PC-9 (cell line): ENCODE measurements around the gene CTBS. TPM values are rescaled to one million over a fixed set of nuclear protein-coding genes. Genes with fewer than 3 reads are reported as not detected.

Source experiments
- BruUV-seq: library from RNA; stranded (reverse); fragments of 400-500 nt; replicated peaks from 2 replicates; lab custom pipeline; 2021; lab: Mats Ljungman, UMichigan
- CTCF ChIA-PET: fragments of 300-600 bp; sonication (Branson Sonifier 250); formaldehyde crosslinking; loops from one replicate; lab custom pipeline; 2022; ENCODE audit warnings: antibody characterized with exemption; lab: Charles Lee
- POLR2A ChIA-PET: fragments of 300-600 bp; sonication (Branson Sonifier 250); formaldehyde crosslinking; loops from one replicate; lab custom pipeline; 2022; ENCODE audit warnings: antibody characterized with exemption; ENCODE audit not compliant: unreplicated experiment; lab: Charles Lee
- DNase-seq, 2 experiments: peaks; one replicate each; pipeline versions ENCODE4 v3.0.0 to v3.0.0-alpha.2; 2015 to 2022; ENCODE audit warnings: mixed read lengths in 1 of 2
- H2AFZ ChIP-seq: fragments of 200-600 bp; sonication (generic); 2 replicates; pipeline ENCODE4 v1.8.1; 2017; ENCODE audit warnings: antibody characterized with exemption
- H3F3A ChIP-seq: fragments of 200-600 bp; sonication (generic); 2 replicates; pipeline ENCODE4 v1.8.1; 2017; ENCODE audit warnings: antibody characterized with exemption, mild to moderate bottlenecking, low read depth; ENCODE audit not compliant: insufficient read depth
- H3K27ac ChIP-seq: fragments of 200-600 bp; sonication (generic); 2 replicates; pipeline ENCODE4 v1.6.1; 2016; ENCODE audit warnings: mixed run types
- H3K27me3 ChIP-seq: fragments of 200-600 bp; sonication (generic); 2 replicates; pipeline ENCODE4 v1.6.1; 2016; ENCODE audit warnings: low read depth, mixed run types; ENCODE audit not compliant: insufficient read depth
- H3K36me3 ChIP-seq: fragments of 200-600 bp; sonication (generic); 2 replicates; pipeline ENCODE4 v1.6.1; 2016; ENCODE audit warnings: low read depth, mixed run types
- H3K4me1 ChIP-seq: fragments of 200-600 bp; sonication (generic); replicated peaks from 2 replicates; pipeline ENCODE4 v1.6.1; 2016; ENCODE audit warnings: mixed run types; ENCODE audit not compliant: insufficient read depth
- H3K4me2 ChIP-seq: fragments of 200-600 bp; sonication (generic); 2 replicates; pipeline ENCODE4 v1.6.1; 2017; ENCODE audit warnings: mixed run types
- H3K4me3 ChIP-seq: fragments of 200-600 bp; sonication (generic); 2 replicates; pipeline ENCODE4 v1.6.1; 2016; ENCODE audit warnings: mixed run types
- H3K79me2 ChIP-seq: fragments of 200-600 bp; sonication (generic); 2 replicates; pipeline ENCODE4 v1.6.1; 2017; ENCODE audit warnings: low read depth, mixed run types
- H3K9me2 ChIP-seq: fragments of 200-600 bp; sonication (generic); 2 replicates; pipeline ENCODE4 v1.8.1; 2017; ENCODE audit warnings: mild to moderate bottlenecking; ENCODE audit not compliant: insufficient read depth
- H3K9me3 ChIP-seq: fragments of 200-600 bp; sonication (generic); 2 replicates; pipeline ENCODE4 v1.8.1; 2016; ENCODE audit warnings: low read depth; ENCODE audit not compliant: insufficient read depth
- H4K20me1 ChIP-seq: fragments of 200-600 bp; sonication (generic); 2 replicates; pipeline ENCODE4 v1.8.1; 2017; ENCODE audit not compliant: insufficient read depth
- EZH2 ChIP-seq: fragments of 200-600 bp; sonication (generic); IDR thresholded peaks from 2 replicates; pipeline ENCODE4 v1.8.0; 2017; ENCODE audit warnings: antibody characterized with exemption, low read depth
- intact Hi-C: fragments of 100-400 bp; cut with micrococcal nuclease; formaldehyde crosslinking; loops from one replicate; pipeline ENCODE4 v1.10.0; 2022; ENCODE audit not compliant: unreplicated experiment
- total RNA-seq: library from RNA; stranded (reverse); gene quantifications from 2 replicates; pipeline ENCODE4 v1.2.3, GENCODE V29; 2021
- TF ChIP-seq, protein P1 (sequence below): fragments of 200-600 bp; sonication (generic); conservative IDR thresholded peaks from 2 replicates; pipeline ENCODE4 v1.6.1; 2017; ENCODE audit warnings: mixed run types, antibody characterized with exemption, mild to moderate bottlenecking, moderate library complexity

The CTBS gene
- total RNA-seq, 1 experiment from 2014 or later, result 20.2 TPM

DNA sequence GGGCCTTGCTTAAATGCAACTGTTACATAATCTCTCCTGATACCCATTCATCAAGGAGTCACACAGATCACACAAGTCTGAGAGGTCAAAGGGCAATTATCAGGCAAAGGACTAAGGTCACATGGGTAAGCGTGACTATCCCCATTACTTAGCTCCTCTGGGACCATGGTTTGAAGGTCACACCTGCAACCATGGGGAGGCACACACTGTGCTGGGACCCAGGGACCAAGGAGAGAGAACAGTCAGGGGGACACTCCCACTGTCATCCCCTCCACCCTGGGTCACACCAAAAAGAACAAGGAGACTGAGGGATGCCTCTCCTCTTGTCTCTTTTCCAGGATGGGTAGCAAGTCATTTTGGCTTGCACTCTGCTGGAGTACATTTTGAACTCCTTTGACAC, 30.9 kb upstream of the CTBS start:
- Histone ChIP-seq H3F3A (peaks cover 21% of the 10 kb centered on the region), H3K4me2 (peak overlapping the region; percentile 80), H3K27me3 (no peaks in the 10 kb centered on the region), H3K4me1 (peaks cover 26% of the 10 kb centered on the region), H3K36me3 (no peaks in the 10 kb centered on the region), H2AFZ (no peak overlapping the region), H3K9me2 (no peaks in the 10 kb centered on the region), H3K27ac (no peak overlapping the region), H3K79me2 (no peaks in the 10 kb centered on the region), H4K20me1 (no peaks in the 10 kb centered on the region), H3K9me3 (peaks cover 10% of the 10 kb centered on the region; the same call in 1 of the 2 replicates), H3K4me3 (no peak overlapping the region)
- TF ChIP-seq, protein P1, sequence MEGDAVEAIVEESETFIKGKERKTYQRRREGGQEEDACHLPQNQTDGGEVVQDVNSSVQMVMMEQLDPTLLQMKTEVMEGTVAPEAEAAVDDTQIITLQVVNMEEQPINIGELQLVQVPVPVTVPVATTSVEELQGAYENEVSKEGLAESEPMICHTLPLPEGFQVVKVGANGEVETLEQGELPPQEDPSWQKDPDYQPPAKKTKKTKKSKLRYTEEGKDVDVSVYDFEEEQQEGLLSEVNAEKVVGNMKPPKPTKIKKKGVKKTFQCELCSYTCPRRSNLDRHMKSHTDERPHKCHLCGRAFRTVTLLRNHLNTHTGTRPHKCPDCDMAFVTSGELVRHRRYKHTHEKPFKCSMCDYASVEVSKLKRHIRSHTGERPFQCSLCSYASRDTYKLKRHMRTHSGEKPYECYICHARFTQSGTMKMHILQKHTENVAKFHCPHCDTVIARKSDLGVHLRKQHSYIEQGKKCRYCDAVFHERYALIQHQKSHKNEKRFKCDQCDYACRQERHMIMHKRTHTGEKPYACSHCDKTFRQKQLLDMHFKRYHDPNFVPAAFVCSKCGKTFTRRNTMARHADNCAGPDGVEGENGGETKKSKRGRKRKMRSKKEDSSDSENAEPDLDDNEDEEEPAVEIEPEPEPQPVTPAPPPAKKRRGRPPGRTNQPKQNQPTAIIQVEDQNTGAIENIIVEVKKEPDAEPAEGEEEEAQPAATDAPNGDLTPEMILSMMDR, result no peak
- TF ChIP-seq EZH2, result no peak
- CTCF ChIA-PET, result interaction anchor here (1.0 kb wide), 1 partner anchor 30 kb away, joined by 4 read pairs; no protein-coding TSS in a partner anchor
- intact Hi-C loops, result loop anchor here (2.0 kb wide), 2 partner anchors 162 to 170 kb away; no protein-coding TSS in a partner anchor
- no peak for DNase-seq
- no TSS peak for BruUV-seq
- POLR2A ChIA-PET, result no interaction called here

DNA sequence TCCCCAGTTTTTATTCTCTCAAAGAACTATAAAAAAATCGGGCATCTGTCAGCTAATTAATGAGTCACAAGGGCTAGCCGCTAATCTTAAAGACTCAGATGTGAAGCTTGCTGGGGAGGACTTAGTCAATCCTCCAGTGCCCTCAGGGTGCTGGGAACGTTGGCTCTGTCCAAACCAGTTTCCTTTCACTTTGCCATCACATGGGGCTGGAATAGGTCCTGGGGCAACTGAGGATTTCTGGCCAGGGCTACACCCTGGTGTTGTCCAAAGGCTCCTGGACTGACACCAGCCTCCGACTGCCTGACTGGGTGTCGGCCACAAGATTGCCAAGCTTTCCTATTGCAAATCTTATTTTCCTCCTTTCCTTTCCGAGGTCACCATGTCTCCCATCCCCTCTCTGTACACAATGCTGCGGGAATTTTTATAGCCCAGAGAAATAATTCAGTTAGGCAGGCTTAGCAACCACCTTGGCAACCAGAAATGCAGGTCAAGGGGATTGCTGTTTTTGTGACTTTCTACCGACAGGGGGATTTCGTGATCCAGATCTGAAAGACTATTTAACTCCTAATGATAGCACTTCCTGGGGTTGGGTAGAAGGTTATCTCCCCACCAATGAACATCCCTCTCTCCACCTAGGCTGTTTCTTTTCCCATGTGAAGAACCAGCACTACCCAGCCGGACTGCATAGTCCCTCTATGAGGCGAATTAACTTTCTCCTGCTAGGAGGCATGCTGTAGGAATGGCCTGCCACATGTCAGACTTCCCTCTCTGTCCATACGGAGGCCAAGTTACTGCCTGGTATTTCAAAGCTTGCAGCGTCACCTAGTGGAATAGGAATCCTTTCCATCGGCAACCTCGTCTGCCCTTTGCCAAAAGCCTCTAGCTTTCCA, 29.9 kb upstream of the CTBS start:
- ChIA-PET CTCF (interaction anchor here (1.0 to 1.4 kb wide), 3 partner anchors 29 to 461 kb away, joined by 3 to 4 read pairs (median 4); no protein-coding TSS in a partner anchor), POLR2A (interaction anchor here (0.5 kb wide), 1 partner anchor 36 kb away, joined by 4 read pairs; no protein-coding TSS in a partner anchor)
- peaks cover 36% of the 10 kb centered on the region for H3K4me1 ChIP-seq
- BruUV-seq, result no TSS peak
- no peaks in the 10 kb centered on the region for H3K27me3 ChIP-seq
- H4K20me1 ChIP-seq, result no peaks in the 10 kb centered on the region
- intact Hi-C loops, result loop anchor here (1.0 to 2.0 kb wide), 5 partner anchors 98 to 463 kb away; partner anchors contain the start of genes GNG5 and SPATA1
- peaks cover 10% of the 10 kb centered on the region; the same call in 1 of the 2 replicates for H3K9me3 ChIP-seq
- DNase-seq, result peak; percentile 74 to 97
- H3K4me3 ChIP-seq, result peak overlapping the region; percentile 52
- peak overlapping the region; percentile 60 for H3K27ac ChIP-seq
- H2AFZ ChIP-seq, result peak overlapping the region; percentile 72
- peaks cover 31% of the 10 kb centered on the region for H3F3A ChIP-seq
- no peaks in the 10 kb centered on the region for H3K36me3 ChIP-seq
- H3K4me2 ChIP-seq, result peak overlapping the region; percentile 80
- H3K79me2 ChIP-seq, result no peaks in the 10 kb centered on the region
- no peaks in the 10 kb centered on the region for H3K9me2 ChIP-seq
- TF ChIP-seq, protein P1, result peak; percentile 92
- TF ChIP-seq EZH2, result no peak

DNA sequence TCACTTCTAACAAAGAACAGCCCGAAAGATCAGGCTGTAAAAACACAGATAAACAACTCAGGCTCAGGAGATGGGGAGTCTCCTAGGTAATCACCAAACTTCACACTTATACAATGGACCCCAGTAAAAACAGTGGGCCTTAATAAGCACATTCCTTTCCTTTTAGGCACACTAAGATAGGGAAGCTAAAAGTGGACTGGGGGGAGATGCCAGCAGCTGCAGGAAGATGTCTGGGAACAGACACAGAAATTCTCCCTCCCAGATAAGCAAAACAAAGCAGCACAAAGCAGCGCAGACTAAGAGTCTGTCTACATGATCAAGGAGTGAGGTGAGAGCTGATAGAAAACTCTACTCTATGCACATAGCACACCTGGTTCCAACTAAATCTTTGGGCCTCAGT, 29.0 kb upstream of the CTBS start:
- no TSS peak for BruUV-seq
- Histone ChIP-seq H3K9me2 (no peaks in the 10 kb centered on the region), H3K27ac (peak overlapping the region; percentile 60), H3K79me2 (no peaks in the 10 kb centered on the region), H3K4me3 (peak overlapping the region; percentile 52), H2AFZ (peak overlapping the region; percentile 72; the same call in 1 of the 2 replicates), H4K20me1 (no peaks in the 10 kb centered on the region), H3K4me2 (peak overlapping the region; percentile 80), H3K9me3 (peaks cover 10% of the 10 kb centered on the region; the same call in 1 of the 2 replicates), H3K4me1 (peaks cover 43% of the 10 kb centered on the region), H3K36me3 (no peaks in the 10 kb centered on the region), H3F3A (peaks cover 37% of the 10 kb centered on the region), H3K27me3 (no peaks in the 10 kb centered on the region)
- CTCF ChIA-PET, result interaction anchor here (0.6 to 1.4 kb wide), 3 partner anchors 161 to 460 kb away, joined by 3 to 4 read pairs (median 3); no protein-coding TSS in a partner anchor
- intact Hi-C loops, result no loop called here
- TF ChIP-seq, protein P1, result no peak
- no peak for TF ChIP-seq EZH2
- peak in 1 of 2 experiments; percentile 61 for DNase-seq
- POLR2A ChIA-PET, result interaction anchor here (0.5 to 0.7 kb wide), 2 partner anchors 37 to 448 kb away, joined by 4 to 6 read pairs; no protein-coding TSS in a partner anchor
